AG20443 (cell line): ENCODE results near the gene SLC2A6.
A peak's percentile ranks its signal among the peaks of the same experiment; 100 is the strongest.

Source experiments
- DNase-seq: peaks from one replicate; pipeline ENCODE4 v3.0.0; 2012; ENCODE audit warnings: low spot score, mixed read lengths

SLC2A6 gene

GRCh38 chr9:133478851-133479711 lies at the start of gene SLC2A6:
SLC2A6 (minus strand) TSS chr9:133479099; CDS start chr9:133479059, 40 bp downstream.
- peak; percentile 98 for DNase-seq

- no peak for DNase-seq
Measured at GRCh38 chr9:133528001-133528875, 49.3 kb upstream of the SLC2A6 start.

GRCh38 chr9:133527444-133527920 lies 48.6 kb upstream of the SLC2A6 start:
- DNase-seq = no peak

GRCh38 chr9:133526721-133527321 lies 47.9 kb upstream of the SLC2A6 start:
- no peak for DNase-seq

- no peak for DNase-seq
Measured at GRCh38 chr9:133525677-133526076, 46.8 kb upstream of the SLC2A6 start.

- no peak for DNase-seq
Measured at GRCh38 chr9:133524679-133525228, 45.9 kb upstream of the SLC2A6 start, which contains the start of gene MYMK. MYMK (minus strand) TSS chr9:133524959; CDS start chr9:133524844, 115 bp downstream.

- no peak for DNase-seq
Measured at GRCh38 chr9:133524146-133524545, 45.2 kb upstream of the SLC2A6 start.

- no peak for DNase-seq
Measured at GRCh38 chr9:133523106-133523505, 44.2 kb upstream of the SLC2A6 start.

- no peak for DNase-seq
Measured at GRCh38 chr9:133522073-133522910, 43.4 kb upstream of the SLC2A6 start.

GRCh38 chr9:133521122-133522072 lies 42.5 kb upstream of the SLC2A6 start:
- DNase-seq = no peak

GRCh38 chr9:133520121-133520835 lies 41.4 kb upstream of the SLC2A6 start:
- no peak for DNase-seq

- no peak for DNase-seq
Measured at GRCh38 chr9:133519693-133520092, 40.8 kb upstream of the SLC2A6 start.

- DNase-seq = no peak
Measured at GRCh38 chr9:133518706-133519449, 40.0 kb upstream of the SLC2A6 start.

GRCh38 chr9:133518200-133518599 lies 39.3 kb upstream of the SLC2A6 start:
- DNase-seq = no peak

GRCh38 chr9:133517711-133518110 lies 38.8 kb upstream of the SLC2A6 start:
- no peak for DNase-seq

- no peak for DNase-seq
Measured at GRCh38 chr9:133516961-133517350, 38.1 kb upstream of the SLC2A6 start.

- DNase-seq = no peak
Measured at GRCh38 chr9:133516256-133516960, 37.5 kb upstream of the SLC2A6 start.
